Measurements from ENCODE around the gene TSSK1B. TPM values are rescaled to one million over a fixed set of nuclear protein-coding genes. Genes with fewer than 3 reads are reported as not detected.

TSSK1B gene
- total and polyA plus RNA-seq, 3 experiments from 2014 or later: not detected

DNA sequence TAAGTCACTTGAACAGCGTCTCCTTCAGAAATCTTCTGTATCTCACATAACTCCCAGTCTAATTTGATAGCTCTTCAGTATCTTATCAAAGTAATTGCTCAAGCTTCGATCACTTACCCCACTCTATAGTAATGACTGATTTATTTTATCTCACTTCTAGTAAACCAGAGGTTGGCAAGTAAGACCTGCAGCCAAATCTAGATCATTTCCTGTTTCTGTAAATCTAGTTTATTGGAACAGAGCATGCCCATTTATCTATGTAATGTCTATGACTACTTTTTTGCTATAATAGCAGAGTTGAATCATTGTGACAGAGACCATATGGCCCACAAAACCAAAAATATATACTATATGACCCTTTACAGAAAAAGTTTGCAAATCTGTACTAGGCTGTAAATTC, 40.1 kb downstream of the TSSK1B start:
- POLR2A ChIA-PET: no interaction called here

GRCh38 chr5:113390224-113390623, 44.6 kb downstream of the TSSK1B start:
- H3K27me3 Mint-ChIP-seq: peaks cover 8 to 42% of the 10 kb centered on the region in 2 donors
- CTCF ChIA-PET: no interaction called here

More for the DNA sequence above, 40.1 kb downstream of the TSSK1B start:
- H3K9me3 Mint-ChIP-seq: no peaks in the 10 kb centered on the region
- no peaks in the 10 kb centered on the region for H3K4me1 ChIP-seq (ENCODE audit: insufficient read depth, low read length)
- no peak overlapping the region for H3K4me3 Mint-ChIP-seq
- CTCF ChIA-PET: no interaction called here
- no peak for DNase-seq
- H3K27me3 Mint-ChIP-seq: peaks cover 7 to 18% of the 10 kb centered on the region in 2 donors
- H3K27me3 ChIP-seq (ENCODE audit: insufficient read depth, low read length, poor library complexity, severe bottlenecking): no peaks in the 10 kb centered on the region
- peaks cover 0 to 2% (median 0%) of the 10 kb centered on the region in 3 donors for H3K36me3 Mint-ChIP-seq
- H3K36me3 ChIP-seq (ENCODE audit: insufficient read depth, low read length): no peaks in the 10 kb centered on the region
- no peak overlapping the region for H3K4me3 ChIP-seq (ENCODE audit: low read length)
- H3K27ac ChIP-seq (ENCODE audit: low read depth, low read length): no peak overlapping the region
- no peaks in the 10 kb centered on the region for H3K4me1 Mint-ChIP-seq
- no peaks in the 10 kb centered on the region for H3K9me3 ChIP-seq (ENCODE audit: low read length)
- H3K27ac Mint-ChIP-seq: no peak overlapping the region

DNA sequence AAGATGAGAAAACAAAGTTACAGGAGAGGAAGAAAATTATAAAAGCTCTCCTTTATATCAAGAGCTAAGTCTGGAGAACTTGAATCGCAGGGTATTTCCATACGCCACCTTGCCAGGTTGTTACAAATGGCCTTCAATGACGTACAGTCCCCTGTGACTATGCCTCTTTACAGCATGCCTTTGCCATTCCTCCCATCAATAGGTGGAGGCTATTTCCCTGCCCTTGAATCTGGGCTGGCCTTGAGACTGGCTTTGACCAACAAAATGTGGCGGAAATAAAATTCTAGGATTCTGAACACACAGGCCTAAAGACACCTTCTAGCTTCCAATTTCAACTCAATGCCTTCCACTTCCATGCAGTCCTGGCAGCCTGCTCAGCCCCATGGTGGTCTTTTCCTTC, 45.7 kb downstream of the TSSK1B start:
- ChIA-PET CTCF (interaction anchor here (1.4 kb wide), 1 partner anchor 10 kb away, joined by 5 read pairs; no protein-coding TSS in a partner anchor), POLR2A (no interaction called here)
- Mint-ChIP-seq H3K27ac (no peak overlapping the region), H3K27me3 (peaks cover 7 to 48% of the 10 kb centered on the region in 2 donors), H3K4me3 (no peak overlapping the region), H3K4me1 (no peaks in the 10 kb centered on the region), H3K36me3 (peaks cover 0 to 2% (median 0%) of the 10 kb centered on the region in 3 donors), H3K9me3 (no peaks in the 10 kb centered on the region)
- no peak for DNase-seq
- Histone ChIP-seq H3K36me3 (ENCODE audit: insufficient read depth, low read length) (no peaks in the 10 kb centered on the region), H3K9me3 (ENCODE audit: low read length) (no peaks in the 10 kb centered on the region), H3K4me3 (ENCODE audit: low read length) (no peak overlapping the region), H3K27ac (ENCODE audit: low read depth, low read length) (no peak overlapping the region), H3K27me3 (ENCODE audit: insufficient read depth, low read length, poor library complexity, severe bottlenecking) (no peaks in the 10 kb centered on the region), H3K4me1 (ENCODE audit: insufficient read depth, low read length) (no peaks in the 10 kb centered on the region)

More at GRCh38 chr5:113390224-113390623, 44.6 kb downstream of the TSSK1B start:
- H3K4me1 ChIP-seq (ENCODE audit: insufficient read depth, low read length): no peaks in the 10 kb centered on the region
- POLR2A ChIA-PET: interaction anchor here (0.5 kb wide), 1 partner anchor 24 kb away, joined by 3 read pairs; no protein-coding TSS in a partner anchor
- no peaks in the 10 kb centered on the region for H3K36me3 ChIP-seq (ENCODE audit: insufficient read depth, low read length)
- H3K27me3 ChIP-seq (ENCODE audit: insufficient read depth, low read length, poor library complexity, severe bottlenecking): no peaks in the 10 kb centered on the region
- H3K9me3 Mint-ChIP-seq: no peaks in the 10 kb centered on the region
- no peak overlapping the region for H3K27ac ChIP-seq (ENCODE audit: low read depth, low read length)
- H3K27ac Mint-ChIP-seq: no peak overlapping the region
- H3K4me3 ChIP-seq (ENCODE audit: low read length): no peak overlapping the region
- DNase-seq: no peak
- peaks cover 0 to 2% (median 0%) of the 10 kb centered on the region in 3 donors for H3K36me3 Mint-ChIP-seq
- H3K4me3 Mint-ChIP-seq: no peak overlapping the region
- H3K9me3 ChIP-seq (ENCODE audit: low read length): no peaks in the 10 kb centered on the region
- H3K4me1 Mint-ChIP-seq: no peaks in the 10 kb centered on the region

GRCh38 chr5:113387844-113388243, 46.9 kb downstream of the TSSK1B start:
- no peaks in the 10 kb centered on the region for H3K9me3 Mint-ChIP-seq
- H3K27ac Mint-ChIP-seq: no peak overlapping the region
- no peaks in the 10 kb centered on the region for H3K4me1 ChIP-seq (ENCODE audit: insufficient read depth, low read length)
- no peaks in the 10 kb centered on the region for H3K4me1 Mint-ChIP-seq
- H3K27me3 Mint-ChIP-seq: peaks cover 8 to 56% of the 10 kb centered on the region in 2 donors
- H3K4me3 ChIP-seq (ENCODE audit: low read length): no peak overlapping the region
- H3K36me3 Mint-ChIP-seq: peaks cover 0 to 2% (median 0%) of the 10 kb centered on the region in 3 donors
- H3K4me3 Mint-ChIP-seq: no peak overlapping the region
- CTCF ChIA-PET: interaction anchor here (1.4 kb wide), 1 partner anchor 8 kb away, joined by 5 read pairs; no protein-coding TSS in a partner anchor
- no peaks in the 10 kb centered on the region for H3K27me3 ChIP-seq (ENCODE audit: insufficient read depth, low read length, poor library complexity, severe bottlenecking)
- DNase-seq: no peak
- no peaks in the 10 kb centered on the region for H3K9me3 ChIP-seq (ENCODE audit: low read length)
- POLR2A ChIA-PET: no interaction called here
- H3K27ac ChIP-seq (ENCODE audit: low read depth, low read length): no peak overlapping the region
- no peaks in the 10 kb centered on the region for H3K36me3 ChIP-seq (ENCODE audit: insufficient read depth, low read length)

GRCh38 chr5:113384782-113385285, 50.0 kb downstream of the TSSK1B start:
- Mint-ChIP-seq H3K9me3 (no peaks in the 10 kb centered on the region), H3K27me3 (peaks cover 7 to 48% of the 10 kb centered on the region in 2 donors), H3K4me1 (peaks cover 0 to 10% (median 9%) of the 10 kb centered on the region in 3 donors), H3K36me3 (peaks cover 0 to 4% (median 0%) of the 10 kb centered on the region in 3 donors), H3K4me3 (no peak overlapping the region), H3K27ac (no peak overlapping the region)
- ChIA-PET CTCF (no interaction called here), POLR2A (no interaction called here)
- Histone ChIP-seq H3K9me3 (ENCODE audit: low read length) (no peaks in the 10 kb centered on the region), H3K27ac (ENCODE audit: low read depth, low read length) (no peak overlapping the region), H3K27me3 (ENCODE audit: insufficient read depth, low read length, poor library complexity, severe bottlenecking) (no peaks in the 10 kb centered on the region), H3K4me1 (ENCODE audit: insufficient read depth, low read length) (no peaks in the 10 kb centered on the region), H3K4me3 (ENCODE audit: low read length) (no peak overlapping the region), H3K36me3 (ENCODE audit: insufficient read depth, low read length) (no peaks in the 10 kb centered on the region)
- no peak for DNase-seq

GRCh38 chr5:113382731-113383130, 52.1 kb downstream of the TSSK1B start:
- H3K27me3 ChIP-seq (ENCODE audit: insufficient read depth, low read length, poor library complexity, severe bottlenecking): no peaks in the 10 kb centered on the region
- Mint-ChIP-seq H3K36me3 (peaks cover 0 to 4% (median 0%) of the 10 kb centered on the region in 3 donors), H3K9me3 (no peaks in the 10 kb centered on the region), H3K27ac (no peak overlapping the region), H3K27me3 (peaks cover 7 to 31% of the 10 kb centered on the region in 2 donors), H3K4me3 (no peak overlapping the region), H3K4me1 (peaks cover 17 to 28% (median 26%) of the 10 kb centered on the region in 3 donors)
- DNase-seq: no peak
- no peaks in the 10 kb centered on the region for H3K9me3 ChIP-seq (ENCODE audit: low read length)
- H3K36me3 ChIP-seq (ENCODE audit: insufficient read depth, low read length): no peaks in the 10 kb centered on the region
- H3K4me3 ChIP-seq (ENCODE audit: low read length): no peak overlapping the region
- H3K27ac ChIP-seq (ENCODE audit: low read depth, low read length): no peak overlapping the region
- H3K4me1 ChIP-seq (ENCODE audit: insufficient read depth, low read length): peaks cover 20% of the 10 kb centered on the region
- ChIA-PET CTCF (interaction anchor here (0.6 kb wide), 1 partner anchor 133 kb away, joined by 3 read pairs; no protein-coding TSS in a partner anchor), POLR2A (no interaction called here)

Other genes starting within 250 kb of the TSSK1B start
- 1 to 10 TPM; 4.2 to 5.4 TPM for gene MCC, start 53.5 kb upstream of the TSSK1B start, total RNA-seq
- gene MCC, start 53.5 kb upstream of the TSSK1B start, polyA plus RNA-seq: 4.9 TPM
- 10 to 100 TPM; 24.4 to 28.3 TPM for gene YTHDC2, start 78.7 kb upstream of the TSSK1B start, total RNA-seq
- 12.6 TPM for gene YTHDC2, start 78.7 kb upstream of the TSSK1B start, polyA plus RNA-seq

Data from CD8-positive, alpha-beta memory T cell (primary cell).